T follicular helper cell (primary cell): ENCODE data around the gene MSI2.

Experiments used
- DNase-seq: peaks from one replicate; pipeline ENCODE4 v3.0.0-alpha.2; 2020; ENCODE audit warnings: low read depth

MSI2 gene

GRCh38 chr17:57684711-57685498 lies 428.6 kb downstream of the MSI2 start:
- no peak for DNase-seq

DNA sequence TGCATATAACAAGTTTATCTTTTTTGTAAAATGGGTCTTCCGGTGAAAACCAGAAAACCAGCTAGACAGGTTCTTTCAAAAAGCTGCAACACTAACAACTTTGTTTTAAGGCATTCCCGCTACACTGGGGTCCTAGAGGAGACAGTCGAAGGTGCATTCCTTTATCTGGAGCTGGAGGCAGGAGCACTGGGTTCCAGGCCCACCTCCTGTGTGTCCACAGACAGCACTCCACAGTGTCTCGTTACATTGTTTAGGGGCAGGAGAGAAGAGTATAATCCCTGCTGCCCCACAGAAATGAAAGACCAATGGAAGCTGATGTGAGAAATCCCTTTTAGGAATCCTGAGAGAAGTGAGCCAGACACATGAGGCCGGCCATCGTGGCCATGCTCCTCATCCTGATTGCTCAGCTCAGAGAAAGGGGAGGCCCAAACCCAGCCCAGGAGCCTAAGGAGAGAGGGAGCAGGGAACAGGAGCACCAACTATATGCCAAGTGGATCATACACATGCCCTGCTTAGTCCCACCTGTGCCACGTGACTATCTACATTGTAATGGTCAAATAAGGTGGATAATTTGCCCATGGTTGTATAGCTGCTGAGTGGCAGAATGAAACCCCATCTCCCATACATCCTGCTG lies 429.3 kb downstream of the MSI2 start:
- no peak for DNase-seq

DNA sequence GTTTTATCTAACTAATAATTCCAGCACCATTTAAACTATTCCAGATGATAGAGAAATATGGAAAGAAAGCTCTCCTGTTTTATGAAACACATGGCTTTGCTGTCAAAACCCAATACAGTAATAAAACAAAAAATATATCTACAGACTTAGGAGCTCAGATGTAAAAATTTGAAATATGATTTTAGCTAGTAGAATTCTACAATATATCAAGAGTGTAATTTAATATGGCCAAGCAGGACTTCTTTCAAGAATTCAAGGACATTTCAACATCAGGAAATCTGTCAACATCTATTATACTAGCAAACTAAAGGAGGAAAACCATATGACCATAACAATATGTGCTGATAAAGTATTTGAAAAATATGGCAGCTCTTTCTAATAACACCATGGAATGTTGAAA lies 431.3 kb downstream of the MSI2 start:
- no peak for DNase-seq

- no peak for DNase-seq
Measured at GRCh38 chr17:57689254-57689653, 432.9 kb downstream of the MSI2 start.

- DNase-seq: no peak
Measured at GRCh38 chr17:57691939-57692338, 435.6 kb downstream of the MSI2 start.

GRCh38 chr17:57692770-57693169 lies 436.4 kb downstream of the MSI2 start:
- DNase-seq: no peak

DNA sequence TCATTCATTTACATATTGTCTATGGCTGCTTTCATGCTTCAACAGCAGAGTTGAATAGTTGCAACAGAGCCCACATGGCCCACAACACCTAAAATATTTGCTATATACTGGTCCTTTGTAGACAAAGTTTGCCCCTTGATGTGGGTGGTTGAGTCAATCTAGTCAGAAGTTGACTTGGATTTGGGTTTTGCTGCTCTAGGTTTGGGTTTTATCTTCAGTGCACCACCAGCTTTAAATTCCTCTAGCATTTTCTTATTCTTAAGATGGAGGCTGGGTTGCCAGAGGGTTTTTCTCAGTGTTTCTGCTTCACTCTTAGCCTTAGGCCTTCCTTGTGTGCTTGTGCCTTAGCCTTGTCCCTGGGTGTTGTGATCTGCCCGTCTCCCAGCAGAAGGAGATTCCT lies 437.7 kb downstream of the MSI2 start:
- no peak for DNase-seq

GRCh38 chr17:57696050-57696449 lies 439.7 kb downstream of the MSI2 start:
- DNase-seq: no peak

GRCh38 chr17:57697197-57697596 lies 440.9 kb downstream of the MSI2 start:
- DNase-seq: no peak

DNA sequence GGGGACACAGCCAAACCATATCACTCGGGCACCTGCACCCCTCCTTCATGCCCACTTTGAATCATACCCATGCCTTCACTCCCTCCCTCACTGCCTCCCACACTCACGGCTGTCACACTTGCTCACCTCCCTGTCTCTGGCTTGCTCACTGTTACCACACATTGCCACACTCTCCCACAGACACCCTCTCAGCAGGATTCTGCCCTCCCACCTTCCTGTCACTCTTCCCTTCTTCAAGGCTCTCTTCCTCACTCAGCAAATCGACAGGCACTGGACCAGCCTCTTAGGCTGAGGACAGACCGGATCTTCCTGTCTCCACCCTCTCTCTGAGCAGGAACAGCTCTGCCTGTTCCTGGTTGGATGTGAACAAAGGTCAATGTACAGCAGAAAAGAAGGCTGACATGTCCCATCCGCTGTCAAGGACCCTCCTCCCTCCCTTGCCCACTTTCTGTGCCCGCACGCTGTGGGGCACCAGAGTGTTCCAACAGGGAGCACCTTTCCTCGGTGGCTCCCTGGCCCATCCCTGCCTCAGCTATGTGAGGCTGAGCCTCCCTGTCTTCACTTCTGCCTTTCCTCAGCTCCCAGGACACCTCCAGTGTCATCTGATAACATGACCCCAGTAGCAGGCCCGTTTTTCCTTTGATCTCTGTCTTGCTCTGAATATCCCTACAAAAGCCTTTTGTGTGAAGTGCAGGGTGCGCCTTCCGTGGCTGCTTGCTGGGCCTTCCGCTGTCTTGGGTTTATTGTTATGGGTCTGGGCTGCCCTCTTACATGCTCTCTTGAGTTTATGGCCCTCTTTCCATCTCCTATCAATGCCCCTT lies 441.8 kb downstream of the MSI2 start:
- DNase-seq: no peak

DNA sequence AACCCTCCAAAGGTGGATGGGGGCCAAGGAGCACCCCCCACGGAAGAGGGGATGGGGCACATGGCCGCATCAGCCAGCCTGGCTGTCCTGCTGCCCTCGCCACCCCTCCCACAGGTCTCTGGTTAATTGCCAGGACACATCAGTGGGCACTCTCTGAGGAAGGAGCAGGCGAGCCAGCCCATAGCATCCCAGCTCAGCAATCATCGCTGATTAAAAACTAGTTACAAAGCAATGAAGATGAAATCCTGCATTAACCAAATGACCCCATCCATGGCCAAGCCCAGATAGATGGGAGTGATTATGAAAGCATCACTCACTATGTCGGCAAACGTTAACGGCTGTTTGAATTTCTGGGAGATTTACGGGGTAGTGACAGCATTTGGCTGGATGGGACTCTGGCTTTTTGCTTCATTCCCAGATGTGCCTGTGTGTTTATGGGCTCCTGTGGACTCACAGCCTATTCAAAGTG lies 443.5 kb downstream of the MSI2 start:
- no peak for DNase-seq

- no peak for DNase-seq
Measured at GRCh38 chr17:57701124-57701523, 444.8 kb downstream of the MSI2 start.

DNA sequence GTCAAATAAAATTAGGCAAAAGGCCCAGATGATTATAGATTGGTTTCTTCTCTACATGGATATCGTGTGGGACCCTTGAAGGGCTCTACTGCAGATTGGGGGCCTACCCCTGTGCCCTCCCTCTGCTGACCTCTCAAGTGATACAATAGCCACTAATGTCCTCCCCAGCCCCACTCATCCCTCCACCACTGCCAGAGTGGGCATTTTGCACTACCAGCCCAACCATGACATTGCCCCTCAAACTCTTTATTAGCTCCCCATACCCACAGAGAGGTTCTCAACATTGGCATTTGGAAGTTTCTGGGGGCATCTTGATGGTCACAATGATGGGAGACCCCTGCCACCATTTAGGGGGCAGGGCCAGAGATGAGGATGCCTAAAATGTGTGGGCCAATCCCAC lies 446.9 kb downstream of the MSI2 start:
- DNase-seq: no peak

- no peak for DNase-seq
Measured at GRCh38 chr17:57704448-57704847, 448.1 kb downstream of the MSI2 start.

DNA sequence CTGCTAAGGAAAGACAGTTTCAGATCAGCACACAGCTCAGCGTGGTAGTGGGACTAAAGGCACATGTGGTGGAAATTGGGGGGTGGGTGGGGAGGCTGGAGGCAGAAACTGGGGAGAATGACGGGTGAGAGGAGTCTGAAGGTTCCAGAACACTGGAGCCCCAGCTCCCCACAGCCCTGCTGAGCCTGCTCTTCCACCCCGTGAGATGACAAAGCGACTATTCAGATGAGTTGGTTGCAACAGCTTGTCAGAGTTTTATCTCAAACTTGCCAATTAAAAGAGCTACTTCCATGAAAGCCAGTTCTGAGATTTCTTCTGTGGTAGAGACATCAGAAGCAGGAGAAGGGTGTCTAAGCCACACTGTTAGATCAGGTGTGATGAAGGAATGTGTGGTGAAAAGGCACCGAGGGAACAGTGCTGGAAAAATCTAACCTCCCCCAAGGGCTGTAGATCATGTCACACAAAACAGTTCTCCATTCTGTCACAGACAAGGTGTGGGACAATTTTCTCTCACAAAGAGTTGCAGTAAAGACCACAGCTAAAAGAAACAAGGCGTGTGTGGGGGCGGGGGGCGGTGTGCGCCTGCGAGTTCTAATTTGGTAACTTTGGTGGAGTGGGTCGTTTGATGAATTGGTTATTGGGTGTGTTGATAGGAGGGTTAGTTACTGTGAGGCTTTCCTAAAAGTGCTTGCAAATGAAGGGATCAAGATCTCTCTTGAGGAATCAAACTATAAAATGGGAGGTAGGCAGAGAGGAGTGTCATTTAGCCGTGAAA lies 449.8 kb downstream of the MSI2 start:
- DNase-seq: no peak

- no peak for DNase-seq
Measured at GRCh38 chr17:57706761-57707160, 450.4 kb downstream of the MSI2 start.

- no peak for DNase-seq
Measured at GRCh38 chr17:57707892-57708291, 451.6 kb downstream of the MSI2 start.

DNA sequence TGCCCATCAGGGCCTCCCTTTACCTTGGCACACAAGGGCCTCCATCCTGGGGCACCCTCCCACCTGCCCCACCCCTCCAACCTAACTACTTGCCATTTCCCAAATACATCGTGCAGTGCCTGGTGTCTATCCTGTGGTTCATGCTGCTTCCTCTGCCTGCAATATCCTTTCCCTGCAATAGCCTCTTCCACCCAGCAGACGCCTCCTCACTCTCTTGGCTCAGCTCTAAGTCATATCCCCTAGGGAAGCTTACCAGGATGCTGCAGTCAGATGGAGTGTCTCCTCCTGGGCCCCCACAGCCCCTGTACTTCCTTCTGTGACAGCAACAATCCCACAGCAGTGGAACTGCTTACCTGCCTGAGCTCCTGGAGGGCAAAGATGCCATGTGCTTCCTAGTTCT lies 452.1 kb downstream of the MSI2 start:
- no peak for DNase-seq

GRCh38 chr17:57713140-57713539 lies 456.8 kb downstream of the MSI2 start:
- DNase-seq: no peak

DNA sequence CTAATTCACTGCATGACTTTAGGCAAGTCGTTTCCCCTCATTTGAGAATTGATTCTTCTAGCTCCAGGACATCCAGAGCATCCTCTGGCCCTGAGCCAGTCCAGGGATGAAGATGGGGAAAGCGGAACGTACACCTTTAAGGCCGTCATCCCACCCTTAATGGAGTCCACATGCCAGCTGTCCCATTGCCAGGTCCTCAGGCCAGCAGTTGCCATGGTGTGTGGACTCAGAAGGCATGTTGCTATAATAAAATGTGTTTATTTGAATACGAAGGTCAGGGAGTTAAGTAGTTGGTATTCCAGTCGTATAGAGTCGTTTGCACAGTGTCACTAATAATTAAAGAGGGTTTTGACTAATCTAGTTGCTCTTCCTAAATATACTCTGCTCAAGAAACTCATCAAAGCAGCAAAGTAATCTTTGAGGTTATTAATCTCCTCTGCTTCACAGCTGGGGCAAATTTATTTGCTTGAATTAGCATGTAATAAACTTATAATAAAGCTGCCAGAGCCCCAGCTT lies 458.4 kb downstream of the MSI2 start:
- no peak for DNase-seq

DNA sequence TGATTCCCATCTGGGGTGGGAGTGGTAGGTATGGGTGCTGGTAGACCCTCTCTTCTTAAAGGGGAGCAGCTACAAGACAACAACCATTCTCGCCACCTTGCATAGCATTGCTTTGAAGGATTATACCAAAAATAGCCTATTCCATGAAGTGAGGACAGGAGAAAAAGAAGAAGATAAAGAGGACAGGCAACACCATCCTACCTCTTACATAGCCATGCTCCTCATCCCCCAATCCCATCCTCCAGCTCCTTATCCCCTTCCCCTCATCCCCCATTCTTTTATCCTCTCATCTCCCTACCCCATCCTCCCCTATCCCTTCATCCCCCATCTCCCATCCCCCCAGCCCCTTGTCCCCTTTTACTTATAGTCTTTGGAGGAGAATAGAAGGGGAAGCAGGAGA lies 459.7 kb downstream of the MSI2 start:
- no peak for DNase-seq

- DNase-seq: no peak
Measured at GRCh38 chr17:57718878-57719277, 462.6 kb downstream of the MSI2 start.
